PC-3 (cell line): ENCODE results near the gene FGF1. TPM values are rescaled to one million over a fixed set of nuclear protein-coding genes. Genes with fewer than 3 reads are reported as not detected.

ENCODE experiments used
- ATAC-seq: fragments of 200-7000 bp; cut with Tn5 transposase; 2 replicates; pipeline ENCODE4 v1.9.1; 2020; ENCODE audit warnings: mild to moderate bottlenecking, moderate library complexity
- BruUV-seq: library from RNA; stranded (reverse); fragments of 400-500 nt; replicated peaks from 2 replicates; lab custom pipeline; 2021; lab: Mats Ljungman, UMichigan
- CTCF ChIA-PET: fragments of 300-600 bp; sonication (Branson Sonifier 250); formaldehyde crosslinking; loops from one replicate; lab custom pipeline; 2022; ENCODE audit warnings: antibody characterized with exemption; lab: Charles Lee
- POLR2A ChIA-PET: fragments of 300-600 bp; sonication (Branson Sonifier 250); formaldehyde crosslinking; loops from one replicate; lab custom pipeline; 2022; ENCODE audit warnings: antibody characterized with exemption; ENCODE audit not compliant: unreplicated experiment; lab: Charles Lee
- DNase-seq: peaks from one replicate; pipeline ENCODE4 v3.0.0-alpha.2; 2015
- H2AFZ ChIP-seq: fragments of 300-600 bp; sonication (generic); 2 replicates; pipeline ENCODE4 v1.6.0; 2016; ENCODE audit warnings: antibody characterized with exemption, low read length
- H3F3A ChIP-seq: fragments of 300-600 bp; sonication (generic); one replicate; pipeline ENCODE4 v1.6.0; 2017; ENCODE audit warnings: antibody characterized with exemption, low read length, control low read depth, mild to moderate bottlenecking; ENCODE audit not compliant: unreplicated experiment
- H3K27ac ChIP-seq: fragments of 300-600 bp; sonication (generic); 2 replicates; pipeline ENCODE4 v1.5.1; 2016; ENCODE audit warnings: mild to moderate bottlenecking, low read length
- H3K27me3 ChIP-seq: fragments of 300-600 bp; sonication (generic); 2 replicates; pipeline ENCODE4 v1.6.1; 2016; ENCODE audit warnings: low read length, mixed read lengths
- H3K36me3 ChIP-seq: fragments of 300-600 bp; sonication (generic); 2 replicates; pipeline ENCODE4 v1.6.1; 2016; ENCODE audit warnings: low read depth, mixed run types, low read length, mixed read lengths
- H3K4me1 ChIP-seq: fragments of 300-600 bp; sonication (generic); 2 replicates; pipeline ENCODE4 v1.5.1; 2016; ENCODE audit warnings: low read length; ENCODE audit not compliant: insufficient read depth
- H3K4me2 ChIP-seq: fragments of 300-600 bp; sonication (generic); 2 replicates; pipeline ENCODE4 v1.6.0; 2016; ENCODE audit warnings: low read length
- H3K4me3 ChIP-seq: fragments of 300-600 bp; sonication (generic); 2 replicates; pipeline ENCODE4 v1.5.1; 2016; ENCODE audit warnings: mild to moderate bottlenecking, low read length, mixed read lengths
- H3K79me2 ChIP-seq: fragments of 300-600 bp; sonication (generic); 2 replicates; pipeline ENCODE4 v1.6.1; 2017; ENCODE audit warnings: low read length, mixed read lengths
- H3K9ac ChIP-seq: fragments of 300-600 bp; sonication (generic); 2 replicates; pipeline ENCODE4 v1.6.0; 2016; ENCODE audit warnings: mild to moderate bottlenecking, low read length
- H3K9me2 ChIP-seq: fragments of 300-600 bp; sonication (generic); replicated peaks from 2 replicates; pipeline ENCODE4 v1.6.1; 2016; ENCODE audit warnings: mixed run types, low read length, mixed read lengths
- H3K9me3 ChIP-seq: fragments of 300-600 bp; sonication (generic); 2 replicates; pipeline ENCODE4 v1.6.1; 2016; ENCODE audit warnings: low read length, mixed read lengths
- H4K20me1 ChIP-seq: fragments of 300-600 bp; sonication (generic); 2 replicates; pipeline ENCODE4 v1.6.1; 2016; ENCODE audit warnings: low read length, mixed read lengths
- EZH2 ChIP-seq: fragments of 300-600 bp; sonication (generic); IDR thresholded peaks from one replicate; pipeline ENCODE4 v1.6.1; 2017; ENCODE audit warnings: antibody characterized with exemption, mild to moderate bottlenecking, low read length; ENCODE audit not compliant: unreplicated experiment
- EZH2phosphoT487 ChIP-seq: fragments of 300-600 bp; sonication (generic); IDR thresholded peaks from 2 replicates; pipeline ENCODE4 v1.6.1; 2018; ENCODE audit warnings: mild to moderate bottlenecking, antibody characterized with exemption, low read length, borderline replicate concordance
- intact Hi-C: fragments of 100-400 bp; cut with micrococcal nuclease; formaldehyde crosslinking; loops from 2 replicates; pipeline ENCODE4 v1.9.0; 2023
- total RNA-seq: library from RNA; depleted of rRNA; stranded (reverse); fragments of >200 nt; gene quantifications from 2 replicates; pipeline ENCODE4 v1.2.3, GENCODE V29; 2014
- TF ChIP-seq, protein P1 (sequence below): fragments of 300-600 bp; sonication (generic); conservative IDR thresholded peaks from 2 replicates; pipeline ENCODE4 v1.5.1; 2017; ENCODE audit warnings: antibody characterized with exemption, low read depth, mild to moderate bottlenecking, low read length

The FGF1 gene
- total RNA-seq, 1 experiment from 2014 or later, result 1.5 TPM

DNA sequence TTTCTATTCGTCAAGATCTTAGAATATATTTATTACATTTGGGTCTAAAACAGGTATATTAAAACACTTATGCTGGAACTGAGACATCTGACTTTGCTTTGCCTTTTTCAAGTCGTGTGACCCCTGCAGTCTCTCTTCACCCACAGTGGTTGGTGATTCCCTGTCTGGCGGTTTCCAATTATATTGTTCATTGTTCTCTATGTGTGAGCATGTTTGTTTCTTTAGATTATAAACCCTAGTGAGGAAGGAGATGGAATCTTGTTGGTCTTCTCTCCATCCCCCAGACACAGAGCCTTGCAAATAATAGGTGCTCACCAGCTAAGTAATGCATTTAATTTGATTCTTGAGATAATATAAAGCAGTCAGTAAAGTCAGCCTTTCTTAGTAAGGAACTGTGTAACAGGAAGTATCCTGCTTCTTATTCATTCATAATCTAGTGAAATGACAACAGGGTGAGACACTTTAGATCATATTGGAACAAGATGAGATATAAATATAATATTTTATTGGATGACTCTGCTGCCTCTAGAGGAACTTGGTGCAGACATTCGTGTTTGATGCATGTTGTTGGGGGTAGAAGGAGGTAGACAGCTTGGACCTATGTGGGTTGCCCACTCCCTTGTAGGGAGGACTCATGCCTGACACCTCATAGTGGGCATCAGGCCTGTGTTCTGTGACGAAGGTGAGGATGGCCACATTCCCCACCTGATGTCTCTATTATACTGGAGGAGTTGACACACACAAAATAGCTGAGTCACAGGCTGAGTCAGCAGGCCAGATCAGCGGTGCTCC is 88.1 kb downstream of the FGF1 start:
- peak overlapping the region; percentile 92 for H3K27ac ChIP-seq
- H3K9me3 ChIP-seq, result no peaks in the 10 kb centered on the region
- H3K27me3 ChIP-seq, result no peaks in the 10 kb centered on the region
- H3K79me2 ChIP-seq, result no peaks in the 10 kb centered on the region
- no TSS peak for BruUV-seq
- no peaks in the 10 kb centered on the region for H3K36me3 ChIP-seq
- H4K20me1 ChIP-seq, result no peaks in the 10 kb centered on the region
- no peak overlapping the region for H2AFZ ChIP-seq
- DNase-seq (peak; percentile 95), ATAC-seq (peak; percentile 86)
- H3K4me3 ChIP-seq, result peak overlapping the region; percentile 9; the same call in 1 of the 2 replicates
- H3K4me1 ChIP-seq, result peaks cover 41% of the 10 kb centered on the region
- H3K9me2 ChIP-seq, result no peaks in the 10 kb centered on the region
- TF ChIP-seq, protein P1, sequence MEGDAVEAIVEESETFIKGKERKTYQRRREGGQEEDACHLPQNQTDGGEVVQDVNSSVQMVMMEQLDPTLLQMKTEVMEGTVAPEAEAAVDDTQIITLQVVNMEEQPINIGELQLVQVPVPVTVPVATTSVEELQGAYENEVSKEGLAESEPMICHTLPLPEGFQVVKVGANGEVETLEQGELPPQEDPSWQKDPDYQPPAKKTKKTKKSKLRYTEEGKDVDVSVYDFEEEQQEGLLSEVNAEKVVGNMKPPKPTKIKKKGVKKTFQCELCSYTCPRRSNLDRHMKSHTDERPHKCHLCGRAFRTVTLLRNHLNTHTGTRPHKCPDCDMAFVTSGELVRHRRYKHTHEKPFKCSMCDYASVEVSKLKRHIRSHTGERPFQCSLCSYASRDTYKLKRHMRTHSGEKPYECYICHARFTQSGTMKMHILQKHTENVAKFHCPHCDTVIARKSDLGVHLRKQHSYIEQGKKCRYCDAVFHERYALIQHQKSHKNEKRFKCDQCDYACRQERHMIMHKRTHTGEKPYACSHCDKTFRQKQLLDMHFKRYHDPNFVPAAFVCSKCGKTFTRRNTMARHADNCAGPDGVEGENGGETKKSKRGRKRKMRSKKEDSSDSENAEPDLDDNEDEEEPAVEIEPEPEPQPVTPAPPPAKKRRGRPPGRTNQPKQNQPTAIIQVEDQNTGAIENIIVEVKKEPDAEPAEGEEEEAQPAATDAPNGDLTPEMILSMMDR, result 0 out of 2 replicates have a peak, but pooled peaks have one; percentile 25
- TF ChIP-seq EZH2phosphoT487 (peak; percentile 81), EZH2 (no peak)
- CTCF ChIA-PET, result interaction anchor here (0.5 kb wide), 1 partner anchor 88 kb away, joined by 4 read pairs; the partner anchor contains the start of gene FGF1
- H3K9ac ChIP-seq, result peak overlapping the region; percentile 62
- no peaks in the 10 kb centered on the region for H3F3A ChIP-seq
- H3K4me2 ChIP-seq, result peak overlapping the region; percentile 74
- intact Hi-C loops, result no loop called here
- POLR2A ChIA-PET, result interaction anchor here (0.7 kb wide), 1 partner anchor 47 kb away, joined by 3 read pairs; no protein-coding TSS in a partner anchor

GRCh38 chr5:142597025-142597424 is 88.9 kb downstream of the FGF1 start:
- CTCF ChIA-PET, result no interaction called here
- peak overlapping the region; percentile 74 for H3K4me2 ChIP-seq

More at GRCh38 chr5:142597025-142597424, 88.9 kb downstream of the FGF1 start:
- no peak for DNase-seq
- no peak for ATAC-seq
- TF ChIP-seq EZH2phosphoT487 (no peak), EZH2 (no peak)
- TF ChIP-seq, protein P1, result no peak
- Histone ChIP-seq H3K9me2 (no peaks in the 10 kb centered on the region), H4K20me1 (no peaks in the 10 kb centered on the region), H3F3A (no peaks in the 10 kb centered on the region), H3K4me1 (peaks cover 37% of the 10 kb centered on the region), H3K9ac (peak overlapping the region; percentile 62), H3K9me3 (no peaks in the 10 kb centered on the region), H3K27me3 (no peaks in the 10 kb centered on the region), H3K79me2 (no peaks in the 10 kb centered on the region), H2AFZ (no peak overlapping the region), H3K27ac (peak overlapping the region; percentile 92), H3K4me3 (peak overlapping the region; percentile 9; the same call in 1 of the 2 replicates), H3K36me3 (no peaks in the 10 kb centered on the region)
- BruUV-seq, result TSS peak; percentile 58
- intact Hi-C loops, result no loop called here
- POLR2A ChIA-PET, result no interaction called here
